GM10248 (cell line): ENCODE results near the gene RSPH1.

ENCODE experiments used
- CTCF ChIA-PET: fragments of 300-600 bp; sonication (Branson Sonifier 250); formaldehyde crosslinking; extraction: SDS; loops from one replicate; lab custom pipeline; 2021; ENCODE audit warnings: antibody characterized with exemption; lab: Yijun Ruan, JAX
- POLR2A ChIA-PET: fragments of 350-650 bp; sonication (Branson Sonifier 250); formaldehyde crosslinking; extraction: SDS; loops from one replicate; lab custom pipeline; 2020; ENCODE audit warnings: antibody characterized with exemption; lab: Yijun Ruan, JAX
- DNase-seq: peaks from one replicate; pipeline ENCODE4 v3.0.0; 2012; ENCODE audit errors: extremely low spot score
- CTCF ChIP-seq: IDR thresholded peaks from 2 replicates; pipeline ENCODE4 v1.5.1; 2012; ENCODE audit warnings: mild to moderate bottlenecking, low read depth; ENCODE audit errors: extremely low read depth, missing control alignments, control extremely low read depth

Gene RSPH1

GRCh38 chr21:42479582-42479981 lies 16.4 kb downstream of the RSPH1 start:
- no peak for TF ChIP-seq CTCF
- POLR2A ChIA-PET: no interaction called here

DNA sequence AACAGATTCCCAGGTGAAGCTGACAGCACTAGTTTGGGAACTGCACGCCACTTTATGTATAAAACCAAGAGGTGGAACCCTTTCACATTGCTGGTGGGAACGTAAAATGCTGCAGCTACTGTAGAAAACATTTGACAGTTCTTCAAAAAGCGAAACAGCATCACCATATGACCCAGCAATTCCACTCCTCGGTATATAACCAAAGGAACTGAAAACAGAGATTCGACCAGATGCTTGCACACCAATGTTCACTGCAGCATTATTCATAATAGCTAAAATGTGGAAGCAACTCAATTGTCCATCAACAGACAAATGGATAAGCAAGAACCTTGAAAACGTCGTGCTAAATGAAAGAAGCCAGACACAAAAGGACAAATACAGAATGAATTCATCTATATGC lies 17.5 kb downstream of the RSPH1 start:
- CTCF ChIA-PET: interaction anchor here (0.9 to 2.6 kb wide), 6 partner anchors 9 to 60 kb away, joined by 3 to 12 read pairs (median 4); no protein-coding TSS in a partner anchor
- TF ChIP-seq CTCF: no peak
- no peak for DNase-seq
- POLR2A ChIA-PET: interaction anchor here (0.6 kb wide), 1 partner anchor 240 kb away, joined by 3 read pairs; no protein-coding TSS in a partner anchor

More at GRCh38 chr21:42479582-42479981, 16.4 kb downstream of the RSPH1 start:
- CTCF ChIA-PET: interaction anchor here (0.8 to 2.6 kb wide), 4 partner anchors 8 to 315 kb away, joined by 3 to 12 read pairs (median 6); no protein-coding TSS in a partner anchor
- no peak for DNase-seq

DNA sequence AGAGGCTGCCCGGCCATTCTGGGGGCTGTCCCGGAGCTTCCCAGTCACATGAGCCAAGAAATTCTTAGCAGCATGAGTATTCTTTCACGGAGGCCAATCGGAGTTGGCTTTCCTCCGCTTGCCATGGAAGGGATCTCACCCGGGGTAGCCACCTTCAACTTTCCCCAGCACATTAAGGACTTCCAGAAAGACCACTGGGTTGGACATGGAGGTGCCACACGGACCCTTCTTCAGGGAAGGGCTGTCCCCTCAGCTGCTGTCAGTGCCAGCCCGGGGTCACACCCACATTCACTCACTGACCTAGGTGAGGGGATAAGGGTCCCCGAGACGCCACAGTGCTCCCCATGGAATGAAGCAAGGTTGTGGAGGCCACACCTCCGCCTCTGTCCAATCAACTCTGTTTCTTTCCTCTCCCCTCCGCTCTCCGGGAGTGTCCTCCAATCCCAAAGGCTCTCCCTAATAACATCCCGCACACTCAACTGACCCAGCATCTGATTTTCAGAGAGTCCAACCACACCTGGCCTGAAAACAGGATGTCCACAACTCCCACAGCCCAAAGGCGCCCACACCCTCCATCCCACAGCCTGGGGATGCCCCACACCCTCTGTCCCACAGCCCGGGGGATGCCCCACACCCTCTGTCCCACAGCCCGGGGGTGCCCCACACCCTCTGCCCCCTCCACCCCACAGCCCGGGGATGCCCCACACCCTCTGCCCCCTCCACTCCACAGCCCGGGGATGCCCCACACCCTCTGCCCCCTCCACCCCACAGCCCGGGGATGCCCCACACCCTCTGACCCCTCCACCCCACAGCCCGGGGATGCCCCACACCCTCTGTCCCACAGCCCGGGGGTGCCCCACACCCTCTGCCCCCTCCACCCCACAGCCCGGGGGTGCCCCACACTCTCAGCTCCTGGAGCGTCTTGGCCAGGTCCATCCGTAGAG lies 19.4 kb downstream of the RSPH1 start:
- DNase-seq: no peak
- TF ChIP-seq CTCF: no peak
- ChIA-PET CTCF (interaction anchor here (1.1 to 2.6 kb wide), 3 partner anchors 11 to 22 kb away, joined by 3 to 12 read pairs (median 5); partner anchors contain the start of gene RSPH1), POLR2A (no interaction called here)

DNA sequence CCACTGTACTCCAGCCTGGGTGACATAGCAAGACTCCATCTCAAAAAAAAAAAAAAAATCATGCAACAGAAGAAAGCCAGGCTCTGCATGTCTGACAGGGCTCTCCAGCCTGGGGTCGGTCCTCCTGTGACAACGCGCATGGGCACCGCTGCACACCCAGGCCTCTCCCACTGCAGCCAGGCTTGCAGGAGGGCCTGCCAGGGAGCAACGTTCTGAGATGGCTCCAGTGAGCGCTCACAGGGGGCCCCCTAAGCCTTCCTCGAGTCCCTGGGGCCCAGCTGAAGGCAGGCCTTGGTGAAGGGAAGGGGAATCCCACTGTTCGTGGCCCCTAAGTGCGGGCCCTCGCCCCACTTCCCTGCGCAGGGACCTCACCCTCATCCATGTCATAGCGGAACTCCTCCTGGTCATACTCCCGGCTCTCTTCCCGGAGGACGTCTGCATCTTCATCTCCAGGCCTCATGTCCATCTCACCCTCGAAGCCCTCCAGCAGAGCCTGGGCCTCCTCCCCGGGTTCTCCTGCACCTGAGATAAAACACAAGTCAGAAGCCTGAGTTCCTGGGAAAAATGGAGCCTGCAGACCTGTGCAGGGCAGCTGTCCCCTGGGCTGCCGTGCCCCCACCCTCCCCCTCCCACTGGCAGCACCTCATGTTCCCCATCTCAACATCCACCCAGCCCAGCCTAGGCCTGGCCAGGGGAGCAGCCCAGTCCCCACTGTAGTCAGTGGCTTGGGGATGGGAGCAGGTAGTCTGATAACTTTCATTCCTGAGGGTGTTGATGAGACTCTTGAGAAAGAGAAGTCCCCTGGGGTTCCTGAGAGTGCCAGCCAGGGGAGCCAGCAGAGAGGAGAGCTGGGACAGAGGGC lies 20.3 kb downstream of the RSPH1 start:
- no peak for DNase-seq
- no peak for TF ChIP-seq CTCF
- ChIA-PET CTCF (no interaction called here), POLR2A (no interaction called here)

- DNase-seq: no peak
- TF ChIP-seq CTCF: no peak
- POLR2A ChIA-PET: no interaction called here
- CTCF ChIA-PET: no interaction called here
These were observed 21.0 kb downstream of the RSPH1 start for GRCh38 chr21:42475036-42475435.
